DMS 273 (cell line): ENCODE results near the gene C2orf68.
"Not testable (repeated sequence)": the region's sequence is repeated elsewhere in the genome, so short reads cannot be mapped to it uniquely, and the experiment has no call there.

Experiments used
- DNase-seq: peaks from one replicate; lab custom pipeline; 2025; ENCODE audit not compliant: unreplicated experiment; lab: John Stamatoyannopoulos, UW

Gene C2orf68, protein sequence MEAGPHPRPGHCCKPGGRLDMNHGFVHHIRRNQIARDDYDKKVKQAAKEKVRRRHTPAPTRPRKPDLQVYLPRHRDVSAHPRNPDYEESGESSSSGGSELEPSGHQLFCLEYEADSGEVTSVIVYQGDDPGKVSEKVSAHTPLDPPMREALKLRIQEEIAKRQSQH

DNA sequence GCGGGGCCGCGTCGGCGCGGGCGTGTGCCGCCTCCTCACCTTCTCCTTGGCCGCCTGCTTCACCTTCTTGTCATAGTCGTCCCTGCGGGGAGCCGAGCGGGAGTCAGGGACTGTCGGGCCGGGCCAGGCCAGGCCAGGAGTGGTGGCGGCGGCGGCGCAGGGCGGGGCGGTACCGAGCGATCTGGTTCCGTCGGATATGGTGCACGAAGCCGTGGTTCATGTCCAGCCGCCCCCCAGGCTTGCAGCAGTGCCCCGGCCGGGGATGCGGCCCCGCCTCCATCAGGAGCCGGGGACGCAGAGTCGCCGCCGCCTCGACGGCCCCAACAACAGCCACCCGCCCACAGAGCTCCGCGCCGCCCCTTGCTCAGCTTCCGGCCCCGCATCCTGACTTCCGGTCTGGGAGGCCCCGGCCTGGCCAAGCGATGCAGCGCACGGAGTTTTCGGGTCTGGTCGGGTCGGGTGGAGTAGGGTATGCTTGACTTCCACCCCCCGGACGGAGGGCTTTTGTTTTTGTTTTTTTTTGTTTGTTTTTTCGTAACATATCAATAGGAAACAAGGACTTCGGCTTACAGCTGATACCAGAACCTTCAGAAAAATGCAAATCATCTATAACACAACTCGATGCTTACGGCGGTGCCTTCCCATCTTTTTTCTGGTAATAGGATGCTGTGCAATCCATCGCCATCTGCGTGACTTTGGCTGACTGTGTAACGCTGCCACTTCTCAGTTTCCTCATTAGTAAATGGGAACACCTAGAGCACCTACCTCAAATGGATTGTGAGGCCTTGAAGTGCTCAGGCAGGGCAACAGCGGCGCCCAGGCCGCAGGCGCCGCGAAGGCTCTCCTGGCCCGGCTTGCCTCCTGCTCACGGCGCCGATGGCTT is at the start of gene C2orf68:
C2orf68 (minus strand) TSS at position 362 of the 883 bp plus-strand sequence; CDS start at position 280, 82 bp downstream.
- DNase-seq = peak; percentile 93

DNA sequence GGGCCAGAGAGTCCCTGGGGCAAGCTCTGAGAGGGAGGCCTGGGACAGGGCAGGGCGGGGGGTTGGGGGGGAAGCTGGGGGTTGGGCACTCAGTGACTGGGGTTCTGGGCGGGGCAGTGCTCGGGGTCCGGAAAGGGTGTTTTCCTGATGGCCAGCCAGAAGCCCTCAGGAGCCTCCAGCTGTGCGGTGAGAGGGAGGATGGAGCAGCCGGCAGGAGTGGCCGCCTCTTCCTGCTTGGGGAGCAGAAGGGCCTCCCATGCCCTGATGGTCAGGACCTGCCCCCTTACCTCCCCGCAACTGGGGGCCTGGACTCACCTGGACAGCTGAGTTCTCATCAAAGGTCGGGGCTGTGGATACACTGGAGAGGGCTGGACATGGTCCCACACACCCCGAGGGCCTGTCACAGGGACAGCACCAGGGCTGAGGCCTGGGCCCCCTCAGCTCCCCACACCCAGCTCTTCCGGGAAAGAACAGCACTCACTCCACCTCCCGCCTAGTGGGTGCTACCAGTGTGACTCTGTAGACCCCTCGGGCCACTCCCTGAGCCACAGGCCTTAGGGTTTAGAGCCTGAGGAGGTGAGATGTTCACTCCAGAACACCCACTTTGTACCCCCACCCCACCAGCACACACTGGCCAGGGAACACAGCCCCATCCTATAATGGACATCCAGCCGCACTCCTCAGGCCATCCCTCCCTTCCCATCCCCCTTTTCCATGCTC is 49.4 kb upstream of the C2orf68 start:
- DNase-seq = no peak

DNA sequence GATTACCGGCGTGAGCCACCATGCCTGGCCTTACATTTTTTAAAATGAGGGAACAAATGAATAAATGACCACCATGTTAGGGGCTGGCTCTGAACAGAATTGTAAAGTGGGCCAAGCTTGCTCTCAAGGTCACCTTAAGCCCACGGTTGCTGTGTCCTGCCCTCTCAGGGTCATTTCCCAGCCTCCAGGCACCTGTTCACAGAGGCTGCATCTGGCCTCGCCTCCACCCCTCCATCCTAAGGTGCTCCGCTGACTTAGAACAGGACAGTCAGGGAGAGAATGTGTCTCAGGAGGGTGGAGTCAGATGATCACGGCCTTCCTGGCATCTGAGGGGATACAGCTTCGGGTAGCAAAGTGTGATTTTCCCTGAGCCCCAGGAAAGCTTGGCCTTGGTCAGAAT is 48.9 kb upstream of the C2orf68 start:
- DNase-seq = no peak

DNA sequence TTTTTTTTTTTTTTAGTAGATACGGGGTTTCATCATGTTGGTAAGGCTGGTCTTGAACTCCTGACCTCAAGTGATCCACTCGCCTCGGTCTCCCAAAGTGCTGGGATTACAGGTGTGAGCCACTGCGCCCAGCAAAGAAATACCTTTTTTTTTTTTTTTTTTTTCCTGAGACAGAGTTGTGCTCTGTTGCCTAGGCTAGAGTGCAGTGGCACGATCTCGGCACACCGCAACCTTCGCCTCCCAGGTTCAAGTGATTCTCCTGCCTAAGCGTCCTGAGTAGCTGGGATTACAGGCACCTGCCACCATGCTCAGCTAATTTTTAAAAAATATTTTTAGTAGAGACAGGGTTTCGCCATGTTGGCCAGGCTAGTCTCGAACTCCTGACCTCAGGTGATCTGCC is 48.4 kb upstream of the C2orf68 start:
- not testable (repeated sequence) for DNase-seq

DNA sequence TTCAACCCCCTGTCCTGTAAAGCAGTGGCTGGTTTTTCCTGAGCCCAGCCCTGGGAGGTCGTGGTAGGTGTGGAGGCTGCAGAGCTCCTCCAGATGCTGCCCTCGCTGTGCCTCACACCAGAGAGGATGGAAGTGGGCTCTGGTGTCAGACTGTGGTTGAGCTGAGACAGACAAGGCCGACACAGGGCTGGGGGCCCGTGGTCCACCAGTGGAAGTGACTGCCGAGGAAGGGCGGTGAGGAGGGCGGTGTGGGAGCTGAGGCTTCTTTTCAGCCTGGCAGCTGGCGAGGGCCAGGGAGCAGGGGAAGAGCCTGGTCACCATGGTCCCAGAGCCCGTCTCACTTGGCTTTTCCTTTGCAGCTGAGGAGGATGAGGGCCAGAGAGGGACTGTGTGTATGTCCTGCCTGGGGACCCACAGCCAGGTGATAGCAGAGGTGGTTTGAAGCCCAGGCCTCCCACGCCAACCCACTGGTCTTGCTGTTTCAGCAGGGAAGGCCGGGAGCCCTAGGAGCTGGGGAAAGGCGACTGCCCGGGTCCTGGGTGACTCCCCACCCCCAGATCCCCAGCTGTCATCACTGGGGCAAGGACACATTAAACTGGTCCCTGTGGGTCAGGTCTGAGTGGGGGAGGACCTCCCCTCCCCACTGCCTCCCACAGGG is 47.6 kb upstream of the C2orf68 start:
- DNase-seq = no peak

DNA sequence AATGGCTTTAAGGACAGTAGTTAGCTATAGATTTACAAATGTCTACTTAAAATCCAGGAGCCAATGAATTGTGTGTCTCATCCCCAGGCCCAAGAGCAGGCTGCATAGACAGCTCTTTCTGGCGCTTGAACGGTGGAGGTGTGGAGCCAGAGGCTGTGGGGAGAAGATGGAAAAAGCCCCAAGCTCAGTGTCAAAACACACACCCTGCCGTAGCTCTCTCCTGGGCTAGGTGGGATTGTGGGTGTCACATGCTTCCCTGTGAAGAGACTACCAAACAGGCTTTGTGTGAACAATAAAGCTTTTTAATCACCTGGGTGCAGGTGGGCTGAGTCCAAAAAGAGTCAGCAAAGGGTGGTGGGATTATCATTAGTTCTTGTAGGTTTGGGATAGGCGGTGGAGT is 45.5 kb upstream of the C2orf68 start:
- not testable (repeated sequence) for DNase-seq

DNA sequence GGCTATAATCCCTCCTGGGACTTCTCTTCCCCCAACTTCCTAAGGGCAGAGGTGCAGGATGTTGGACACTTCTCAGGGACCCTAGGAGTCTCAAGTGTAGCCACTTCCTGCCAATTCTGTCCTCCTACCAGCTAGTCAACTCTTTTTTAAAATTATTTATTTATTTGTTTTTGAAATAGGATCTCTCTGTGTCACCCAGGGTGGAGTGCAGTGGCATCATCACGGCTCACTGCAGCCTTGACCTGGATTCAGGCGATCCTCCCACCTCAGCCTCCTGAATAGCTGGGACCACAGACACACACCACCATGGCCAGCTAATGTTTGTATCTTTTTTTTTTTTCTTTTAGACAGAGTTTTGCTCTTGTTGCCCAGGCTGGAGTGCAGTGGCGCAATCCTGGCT is 44.6 kb upstream of the C2orf68 start:
- no peak for DNase-seq

DNA sequence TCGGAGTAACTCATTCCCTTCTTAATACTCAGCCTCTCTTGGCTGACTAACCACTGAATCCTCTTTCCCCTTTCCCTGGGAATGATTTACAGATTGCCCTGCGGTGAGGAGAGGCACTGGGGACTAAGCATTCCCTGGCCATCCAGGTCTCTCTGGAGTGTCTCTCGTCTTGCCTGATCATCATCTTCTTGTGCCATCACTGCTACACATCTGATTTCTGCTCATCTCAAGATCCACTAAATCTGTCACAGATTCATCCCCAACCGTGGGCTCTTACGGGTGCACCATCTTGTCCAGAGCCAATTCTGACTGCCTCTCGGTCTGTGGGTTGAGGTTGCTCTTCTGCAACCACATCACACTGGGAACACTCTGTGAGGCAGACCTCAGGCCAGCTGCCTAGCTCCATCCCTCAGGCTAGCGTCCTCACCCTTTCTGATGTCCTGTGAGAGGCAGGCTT is 44.1 kb upstream of the C2orf68 start:
- DNase-seq = no peak

DNA sequence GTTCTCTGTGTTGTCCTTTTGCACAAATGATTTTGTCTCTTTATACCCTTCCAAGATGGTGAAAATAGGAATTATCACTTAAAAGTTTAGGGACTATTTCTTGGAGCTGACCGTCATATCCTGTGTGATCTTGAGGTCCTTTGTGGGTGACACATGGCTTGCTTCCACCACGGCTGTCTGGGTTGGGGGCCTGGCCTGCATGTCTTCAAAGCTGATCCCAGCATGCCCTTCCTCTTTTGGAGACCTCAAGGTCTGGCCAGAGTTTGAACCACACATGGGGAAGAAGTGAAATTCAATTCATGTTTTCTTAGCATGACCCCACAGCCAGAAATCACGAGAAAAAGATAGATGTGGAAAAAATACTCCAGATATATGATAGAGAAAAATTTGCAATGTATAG is 42.1 kb upstream of the C2orf68 start:
- DNase-seq = no peak

DNA sequence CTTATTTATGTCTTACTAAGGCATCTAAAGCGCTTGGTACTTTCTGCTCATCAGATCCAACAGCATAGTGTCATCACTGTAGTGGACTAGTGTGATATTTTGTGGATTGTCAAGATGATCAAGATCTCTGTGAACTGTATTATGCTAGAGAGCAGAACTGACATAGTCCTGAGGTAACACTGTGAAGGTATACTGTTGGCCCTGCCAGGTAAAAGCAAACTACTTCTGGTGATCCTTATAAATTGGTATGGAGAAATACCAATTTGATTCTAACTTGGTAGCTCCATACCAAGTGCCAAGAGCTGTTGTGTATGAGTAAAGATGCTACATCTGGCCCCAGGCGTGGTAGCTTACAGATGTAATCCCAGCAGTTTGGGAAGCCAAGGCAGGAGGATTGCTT is 40.2 kb upstream of the C2orf68 start:
- DNase-seq = no peak

DNA sequence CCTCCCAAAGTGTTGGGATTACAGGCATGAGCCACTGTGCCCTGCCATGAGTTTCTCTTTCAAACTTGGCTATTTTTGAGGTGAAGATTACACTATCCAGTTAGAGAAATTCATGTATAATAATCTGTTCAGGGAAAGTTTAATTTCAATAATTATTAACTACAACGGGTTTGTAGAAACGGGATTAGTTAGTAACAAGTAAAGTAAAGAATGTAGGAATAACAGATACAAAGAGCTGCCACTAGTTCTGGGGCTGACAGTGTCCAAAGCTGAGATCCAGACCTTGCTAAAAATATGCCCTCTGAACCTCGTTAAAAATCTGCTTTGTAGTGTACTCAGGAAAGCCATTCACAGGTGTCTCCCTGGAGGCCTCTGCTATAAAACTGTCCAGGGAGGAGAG is 39.2 kb upstream of the C2orf68 start:
- no peak for DNase-seq

DNA sequence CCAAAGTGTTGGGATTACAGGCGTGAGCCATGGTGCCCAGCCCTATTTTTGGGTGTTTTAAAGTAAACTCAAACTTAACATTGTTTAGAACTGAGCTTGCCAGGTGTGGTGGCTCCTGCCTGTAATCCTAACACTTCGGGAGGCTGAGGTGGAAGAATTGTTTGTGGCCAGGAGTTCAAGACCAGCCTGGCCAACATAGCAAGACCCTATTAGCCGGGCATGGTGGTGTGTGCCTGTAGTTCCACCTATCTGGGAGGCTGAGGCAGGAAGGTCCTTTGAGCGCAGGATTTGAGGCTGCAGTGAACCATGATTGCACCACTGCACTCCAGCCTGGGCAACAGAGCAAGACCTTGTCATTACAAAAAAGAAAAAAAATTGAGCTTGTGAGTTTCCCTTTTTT is 38.6 kb upstream of the C2orf68 start:
- no peak for DNase-seq

DNA sequence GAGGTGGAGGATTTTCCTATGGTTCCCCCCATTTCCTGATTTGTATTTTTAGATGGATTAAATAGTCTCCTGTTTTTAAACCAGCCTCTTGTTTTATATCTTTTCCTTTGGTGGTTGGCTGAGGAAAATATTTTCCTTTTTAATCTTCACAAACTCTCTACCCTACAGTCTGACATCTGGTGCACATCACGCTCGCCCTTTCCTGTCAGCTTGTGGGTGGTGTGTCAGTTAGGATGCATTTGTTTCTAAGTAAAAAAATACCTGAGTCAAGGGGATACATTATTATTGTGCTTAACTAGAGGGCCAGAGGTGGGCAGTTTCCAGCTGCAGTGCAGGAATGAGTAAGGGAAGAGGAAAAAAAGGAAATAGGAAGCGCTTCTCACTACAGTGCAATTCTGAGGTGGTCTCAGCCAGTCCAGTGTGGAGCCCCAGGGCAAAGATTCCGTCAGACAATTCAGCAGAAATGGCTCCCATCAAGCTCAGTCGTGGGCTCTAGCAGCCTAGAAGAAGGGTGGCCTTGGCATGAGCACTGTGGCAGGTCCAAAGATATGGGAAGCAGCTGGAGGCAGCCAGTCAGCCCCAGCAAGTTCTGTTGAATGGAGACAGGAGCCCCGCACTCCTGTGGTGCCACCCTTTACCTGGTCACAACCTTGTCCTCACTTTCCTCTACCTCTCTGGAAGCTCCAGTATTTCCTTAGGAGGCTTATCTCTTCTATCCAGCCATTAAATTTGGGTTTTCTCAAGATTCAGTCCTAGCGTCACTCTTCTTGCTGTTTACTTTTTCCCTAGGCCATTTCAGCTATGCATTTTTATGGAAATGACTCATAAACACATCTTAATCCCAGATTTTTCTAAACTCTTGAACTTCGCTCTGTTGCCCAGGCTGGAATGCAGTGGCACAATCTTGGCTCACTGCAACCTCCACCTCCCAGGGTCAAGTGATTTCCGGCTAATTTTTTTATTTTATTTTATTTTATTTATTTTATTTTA is 37.6 kb upstream of the C2orf68 start:
- no peak for DNase-seq

DNA sequence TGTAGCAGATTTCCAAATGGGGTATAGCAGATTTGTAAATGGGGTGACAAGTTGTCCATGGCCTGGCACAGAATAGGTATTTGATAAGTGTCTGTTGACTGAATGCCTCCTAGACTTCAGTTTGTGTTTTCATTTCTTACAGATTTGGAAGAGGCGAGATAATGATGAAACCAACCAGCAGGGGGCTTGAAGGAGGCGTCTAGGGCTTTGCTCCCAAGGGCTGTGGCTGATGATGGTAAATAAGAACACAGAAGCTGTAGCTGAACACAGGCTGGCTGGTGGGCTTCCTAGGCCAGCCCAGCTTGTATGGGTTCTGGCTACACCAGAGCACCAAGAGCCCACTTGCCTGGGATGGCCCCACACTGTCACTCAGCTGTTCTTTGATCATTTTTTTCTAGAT is 36.8 kb upstream of the C2orf68 start:
- peak; percentile 56 for DNase-seq

DNA sequence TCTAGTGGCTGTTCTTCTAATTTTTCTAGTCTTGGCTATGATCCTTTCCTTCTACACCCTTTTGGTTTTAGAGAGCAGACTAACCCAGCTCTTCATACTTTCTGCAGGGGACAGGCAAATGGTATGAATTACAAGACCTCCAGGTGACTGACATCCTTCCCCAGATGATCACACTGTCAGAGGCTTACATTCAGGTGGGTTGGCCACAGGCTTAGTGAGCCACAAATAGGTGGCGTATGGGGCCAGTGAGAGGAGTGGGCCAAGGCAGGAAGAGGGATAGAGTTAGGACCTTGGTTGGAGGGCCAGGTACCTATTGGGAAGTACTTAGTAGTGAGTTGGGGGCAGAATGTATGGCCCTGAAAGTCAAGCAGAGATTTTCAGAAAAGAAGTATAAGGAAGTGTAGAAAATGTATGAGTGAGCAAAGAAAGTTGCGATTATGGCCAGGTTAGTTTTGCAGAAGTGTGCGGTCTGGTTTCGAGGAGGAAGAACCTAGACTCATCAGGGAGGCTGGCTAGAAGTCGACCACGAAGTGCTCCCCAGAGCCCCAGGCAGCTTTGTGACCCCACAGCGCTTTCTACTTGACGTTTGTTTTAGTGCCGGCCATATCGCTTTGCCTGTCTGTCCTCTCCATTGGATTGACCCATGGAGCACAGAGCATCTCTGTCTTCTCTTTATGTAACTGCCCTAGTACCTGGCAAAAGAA is 36.1 kb upstream of the C2orf68 start:
- DNase-seq = no peak

DNA sequence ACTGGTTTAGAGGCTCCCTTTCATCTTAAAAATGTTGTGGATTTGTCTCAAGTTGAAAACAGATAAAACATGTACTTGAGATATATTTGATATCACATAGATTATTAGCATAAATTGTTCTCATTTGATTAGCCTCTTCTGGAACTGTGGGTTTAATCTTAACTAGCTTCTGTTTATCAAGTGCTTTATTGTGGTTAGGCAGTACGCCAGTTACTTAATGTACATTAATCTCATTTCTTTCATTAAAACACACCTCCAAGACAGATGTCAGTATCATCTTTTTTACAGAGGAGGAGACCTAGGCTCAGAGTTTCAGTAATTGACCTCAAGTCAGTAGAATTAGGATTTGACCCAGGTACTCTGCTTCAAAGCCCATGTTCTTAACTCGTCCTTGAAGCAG is 34.3 kb upstream of the C2orf68 start:
- no peak for DNase-seq

DNA sequence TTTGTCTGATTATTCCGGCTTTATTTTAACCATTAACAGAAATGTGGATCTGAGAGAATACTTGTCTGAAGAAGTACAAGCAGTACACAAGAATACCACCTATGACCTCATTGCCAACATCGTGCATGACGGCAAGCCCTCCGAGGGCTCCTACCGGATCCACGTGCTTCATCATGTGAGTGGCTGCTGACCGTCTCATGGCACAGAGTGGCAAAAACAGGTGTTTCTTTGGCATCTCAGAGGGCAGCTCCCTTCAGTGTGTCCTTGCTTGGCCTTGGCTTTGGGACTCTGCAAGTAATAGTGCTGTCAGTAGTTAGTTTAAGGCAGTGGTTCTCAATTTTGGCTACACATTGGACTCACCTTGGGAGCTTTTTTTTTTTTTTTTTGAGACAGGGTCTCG is 33.0 kb upstream of the C2orf68 start:
- no peak for DNase-seq

DNA sequence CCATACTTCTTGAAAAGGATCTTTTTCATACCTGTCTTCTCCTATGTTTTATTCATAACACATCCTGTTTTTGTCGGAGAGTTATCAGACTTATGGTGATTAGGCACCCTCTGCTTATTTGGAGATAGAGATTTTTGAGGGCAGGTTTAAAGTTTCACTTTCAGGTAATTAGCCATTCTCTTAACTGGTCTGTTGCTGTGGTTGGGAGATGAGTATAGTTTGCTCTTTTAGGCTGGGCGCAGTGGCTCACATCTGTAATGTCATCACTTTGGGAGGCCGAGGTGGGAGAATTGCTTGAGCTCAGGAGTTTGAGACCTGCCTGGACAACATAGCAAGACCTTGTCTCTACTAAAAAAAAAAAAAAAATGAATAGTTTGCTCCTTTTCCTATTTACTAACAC is 30.9 kb upstream of the C2orf68 start:
- DNase-seq = no peak

DNA sequence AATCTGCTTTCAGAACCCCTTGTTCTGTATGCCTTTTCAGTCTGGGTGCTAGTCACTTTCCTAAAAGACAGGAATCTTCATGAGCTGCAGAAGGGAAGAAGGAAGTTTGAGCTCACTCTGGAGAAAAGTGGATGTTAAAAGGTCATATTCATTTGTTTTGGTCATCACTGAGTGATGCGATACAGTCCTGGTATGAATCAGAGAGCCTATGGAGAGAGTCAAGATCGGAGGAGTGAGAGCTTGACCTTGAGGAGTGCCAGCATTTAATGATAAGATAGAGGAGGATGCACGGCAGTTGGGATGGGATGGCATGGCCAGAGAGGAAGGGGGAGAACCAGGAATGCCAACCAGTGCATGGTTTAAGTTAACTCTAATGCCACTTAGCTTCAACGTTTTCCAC is 23.8 kb upstream of the C2orf68 start:
- DNase-seq = no peak

DNA sequence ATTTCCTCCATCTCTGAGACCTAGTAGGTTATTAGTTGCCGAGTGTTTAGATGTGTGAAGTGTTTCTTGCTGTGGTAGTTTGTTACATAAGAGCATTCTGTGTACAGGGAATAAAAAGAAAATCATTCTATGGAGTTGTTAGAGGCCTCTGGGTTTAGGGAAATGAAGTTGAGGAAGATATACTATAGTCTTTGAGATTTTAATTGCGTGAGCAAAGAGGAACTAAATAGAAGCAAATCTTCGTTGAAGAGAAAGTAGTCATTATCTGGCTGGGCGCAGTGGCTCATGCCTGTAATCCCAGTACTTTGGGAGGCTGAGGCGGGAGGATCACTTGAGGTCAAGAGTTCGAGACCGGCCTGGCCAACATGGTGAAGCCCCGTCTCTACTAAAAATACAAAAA is 23.1 kb upstream of the C2orf68 start:
- no peak for DNase-seq
